K562 (cell line): ENCODE results near the gene GRIK2. TPM values are rescaled to one million over a fixed set of nuclear protein-coding genes. Genes with fewer than 3 reads are reported as not detected.

Source experiments
- ATAC-seq: fragments of 200-7000 bp; cut with Tn5 transposase; 3 replicates; pipeline ENCODE4 v1.9.1; 2020; ENCODE audit warnings: moderate library complexity
- BruUV-seq: library from RNA; stranded (reverse); fragments of 400-500 nt; replicated peaks from 2 replicates; lab custom pipeline; 2021; lab: Mats Ljungman, UMichigan
- CTCF ChIA-PET: fragments of 300-600 bp; formaldehyde crosslinking; extraction: SDS; loops from one replicate; lab custom pipeline; 2021; ENCODE audit warnings: low intra/inter-chr PET ratio; lab: Yijun Ruan, JAX
- POLR2A ChIA-PET: fragments of 300-600, 350-650 bp; sonication (Branson Sonifier 250); formaldehyde crosslinking; extraction: SDS; loops from one replicate; lab custom pipeline; 2021; ENCODE audit warnings: antibody characterized with exemption, inconsistent platforms; lab: Yijun Ruan, JAX
- DNase-seq, 4 experiments: peaks; one replicate each; pipeline versions ENCODE4 v3.0.0 to v3.0.0-alpha.2; 2011 to 2018; ENCODE audit warnings: low spot score in 3 of 4, mixed read lengths in 3 of 4; ENCODE audit errors: extremely low read depth in 1 of 4
- FAIRE-seq: peaks from 2 replicates; lab custom pipeline; 2011; peaks lifted over from hg19 to GRCh38; lab: Jason Lieb, UNC
- H2AFZ ChIP-seq: 2 replicates; pipeline ENCODE4 v1.6.0; 2011; ENCODE audit warnings: low read depth, low read length, control low read depth, inconsistent platforms
- H3K27ac ChIP-seq: fragments of 200-600 bp; 3 replicates; pipeline ENCODE4 v1.8.0; 2011; ENCODE audit warnings: low read depth, mild to moderate bottlenecking, control low read depth, inconsistent platforms, low read length, moderate library complexity, mixed read lengths; ENCODE audit errors: extremely low read depth
- H3K27me3 ChIP-seq, 2 experiments: fragments of 300-600 bp in 1 of 2; 2 replicates in 1 of 2; 3 replicates in 1 of 2; pipeline versions ENCODE4 v1.6.0 to v1.8.0; 2011; ENCODE audit warnings: inconsistent platforms in 2 of 2, low read length in 2 of 2, mild to moderate bottlenecking in 1 of 2, mixed read lengths in 1 of 2, moderate library complexity in 1 of 2; ENCODE audit not compliant: control insufficient read depth in 2 of 2, insufficient read depth in 2 of 2
- H3K36me3 ChIP-seq: fragments of 300-600 bp; 3 replicates; pipeline ENCODE4 v1.8.0; 2011; ENCODE audit warnings: mild to moderate bottlenecking, low read length, inconsistent platforms; ENCODE audit not compliant: control insufficient read depth, insufficient read depth
- H3K4me1 ChIP-seq, 2 experiments: fragments of 200-600 bp in 1 of 2; replicated peaks in 1 of 2; 2 replicates in 1 of 2; 3 replicates in 1 of 2; pipeline versions ENCODE4 v1.5.1 to v1.8.0; 2011; ENCODE audit warnings: inconsistent platforms in 2 of 2, low read length in 2 of 2, mild to moderate bottlenecking in 1 of 2, mixed read lengths in 1 of 2, moderate library complexity in 1 of 2; ENCODE audit not compliant: control insufficient read depth in 2 of 2, insufficient read depth in 2 of 2
- H3K4me2 ChIP-seq: 2 replicates; pipeline ENCODE4 v1.6.1; 2011; ENCODE audit warnings: low read length, control low read depth, inconsistent platforms, mixed read lengths; ENCODE audit not compliant: insufficient read depth
- H3K4me3 ChIP-seq: fragments of 200-600 bp; sonication (generic), shearing (Covaris generic); 2 replicates; pipeline ENCODE4 v1.5.1; 2016; ENCODE audit warnings: control low read depth, inconsistent platforms
- H3K79me2 ChIP-seq: fragments of 200-600 bp; 3 replicates; pipeline ENCODE4 v1.8.0; 2011; ENCODE audit warnings: low read length, inconsistent platforms; ENCODE audit not compliant: control insufficient read depth, insufficient read depth
- H3K9ac ChIP-seq, 2 experiments: 2 replicates each; pipeline versions ENCODE4 v1.6.0 to v1.6.1; 2011; ENCODE audit warnings: low read depth in 2 of 2, low read length in 2 of 2, control low read depth in 1 of 2, inconsistent platforms in 1 of 2, mild to moderate bottlenecking in 1 of 2, mixed read lengths in 1 of 2; ENCODE audit not compliant: insufficient read depth in 1 of 2
- H3K9me1 ChIP-seq: one replicate; pipeline ENCODE4 v1.6.0; 2011; ENCODE audit warnings: inconsistent platforms, mild to moderate bottlenecking, low read length, moderate library complexity; ENCODE audit not compliant: control insufficient read depth, insufficient read depth
- H3K9me3 ChIP-seq: replicated peaks from 2 replicates; pipeline ENCODE4 v1.5.1; 2011; ENCODE audit warnings: low read depth, low read length, inconsistent platforms; ENCODE audit not compliant: control insufficient read depth, insufficient read depth
- H4K20me1 ChIP-seq: replicated peaks from 2 replicates; pipeline ENCODE4 v1.6.1; 2011; ENCODE audit warnings: low read length, inconsistent platforms, mixed read lengths; ENCODE audit not compliant: control insufficient read depth, insufficient read depth
- ATF1 ChIP-seq, 2 experiments: fragments of 450-650 bp in 1 of 2; IDR thresholded peaks; 2 replicates each; pipeline ENCODE4 v1.6.1; 2016; ENCODE audit warnings: missing compliant biosample characterization in 1 of 2, missing genetic modification characterization in 1 of 2
- BMI1 ChIP-seq: fragments of 150-350 bp; IDR thresholded peaks from 2 replicates; pipeline ENCODE4 v1.6.1; 2014; ENCODE audit warnings: low read length
- ERF ChIP-seq: fragments of 450-650 bp; formaldehyde crosslinking; IDR thresholded peaks from 2 replicates; pipeline ENCODE4 v1.4.0; 2020; ENCODE audit warnings: mild to moderate bottlenecking, mixed read lengths
- HOXB6 ChIP-seq: fragments of 250-450 bp; sonication (Bioruptor Pico); IDR thresholded peaks from 2 replicates; pipeline ENCODE4 v1.5.1; 2022; ENCODE audit warnings: mild to moderate bottlenecking, borderline replicate concordance
- RNF2 ChIP-seq: sonication (generic); IDR thresholded peaks from 2 replicates; pipeline ENCODE4 v1.6.1; 2016
- THRA ChIP-seq: fragments of 450-650 bp; IDR thresholded peaks from 2 replicates; pipeline ENCODE4 v1.6.1; 2017; ENCODE audit warnings: mild to moderate bottlenecking, moderate library complexity
- ZNF282 ChIP-seq: sonication (generic); formaldehyde crosslinking; IDR thresholded peaks from 2 replicates; pipeline ENCODE4 v1.8.1; 2023; ENCODE audit warnings: missing genetic modification reagents
- ZNF551 ChIP-seq: fragments of 250-450 bp; sonication (Bioruptor Pico); IDR thresholded peaks from 2 replicates; pipeline ENCODE4 v1.5.0; 2021; ENCODE audit warnings: mild to moderate bottlenecking, moderate library complexity
- WGBS: fragments of 100-300 bp; shearing (Covaris generic); methylation state at CpG from one replicate; pipeline ENCODE4 v1.1.6; 2016; ENCODE audit warnings: low coverage, mixed read lengths; ENCODE audit not compliant: insufficient coverage; ENCODE audit errors: missing lambda C conversion rate; 5-methylcytosine and 5-hydroxymethylcytosine counted together
- in situ Hi-C: fragments of 300-500 bp; cut with MboI; formaldehyde crosslinking; loops from 4 replicates; pipeline ENCODE4 v1.15.0; 2018; ENCODE audit warnings: inconsistent platforms, mixed read lengths
- intact Hi-C: fragments of 100-400 bp; cut with micrococcal nuclease; formaldehyde crosslinking; loops from 2 replicates; pipeline ENCODE4 v1.14.2; 2022
- polyA plus RNA-seq, 8 experiments: library from polyadenylated mRNA; depleted of rRNA in 4 of 8; stranded (reverse) in 5 of 8; unstranded in 3 of 8; fragments of >200 nt; fragmentation: Nextera tagmentation in 2 of 8; fragmentation: Illumina TruSeq in 1 of 8; extraction: Ambion mirVana in 2 of 8; extraction: Trizol in 1 of 8; gene quantifications; 2 replicates each; pipeline versions ENCODE4 v1.2.1 to v1.2.3, GENCODE V29; 2011 to 2014; ENCODE audit warnings: inconsistent platforms in 1 of 8, missing spikeins in 1 of 8
- total RNA-seq, 7 experiments: library from RNA; depleted of rRNA in 6 of 7; stranded (reverse); fragments of >200 nt in 6 of 7; fragmentation: Illumina TruSeq in 2 of 7; extraction: Trizol in 2 of 7; gene quantifications; 2 replicates each; pipeline versions ENCODE4 v1.2.1 to v1.2.3, GENCODE V29; 2011 to 2021; ENCODE audit warnings: low replicate concordance in 1 of 7
- TF ChIP-seq, protein P1 (sequence below): fragments of 450-650 bp; formaldehyde crosslinking; IDR thresholded peaks from 2 replicates; pipeline ENCODE4 v1.4.0; 2022; ENCODE audit warnings: missing genetic modification characterization
- TF ChIP-seq, protein P2 (sequence below): fragments of 250-450 bp; sonication (Bioruptor Pico); IDR thresholded peaks from 2 replicates; pipeline ENCODE4 v1.4.0; 2020; ENCODE audit warnings: mild to moderate bottlenecking, moderate library complexity

Gene GRIK2
- total and polyA plus RNA-seq, 9 of the 15 experiments (the other 6 are each of a cell fraction or from before 2014, with no cell fraction given): not detected

DNA sequence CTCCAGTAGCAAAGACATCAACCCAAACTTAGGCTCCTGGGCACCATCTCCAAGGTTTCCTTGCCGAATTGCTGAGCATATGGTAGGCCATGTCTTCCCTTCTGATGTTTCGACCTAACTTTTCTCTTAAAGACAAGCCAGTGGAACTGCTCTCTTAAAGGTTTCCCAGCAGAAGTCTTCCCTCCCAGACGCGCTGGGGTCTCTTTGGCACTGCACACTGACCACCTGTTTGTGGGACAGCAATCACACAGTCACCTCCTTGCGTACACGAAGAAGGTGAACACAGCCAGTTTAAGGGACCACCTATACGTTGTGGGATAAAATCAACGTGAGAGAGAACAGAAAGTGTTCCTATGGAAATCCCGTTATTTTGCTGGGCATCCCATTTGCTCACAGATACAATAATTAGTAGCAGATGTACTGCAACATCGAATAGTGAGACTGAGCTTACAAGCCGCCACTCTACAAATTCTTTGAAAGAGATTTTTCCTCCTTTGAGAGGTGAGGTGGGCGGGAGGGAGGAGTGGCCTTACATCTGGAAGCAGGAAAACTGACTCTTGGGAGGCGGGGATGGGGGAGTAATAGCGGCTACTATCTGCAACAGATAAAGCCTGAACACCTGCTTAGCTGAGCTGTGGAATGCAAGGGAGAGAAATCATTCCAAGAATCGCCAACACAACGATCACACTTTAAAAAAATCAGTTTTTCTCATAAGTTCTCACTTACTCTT is 9.9 kb downstream of the GRIK2 start:
- ChIA-PET POLR2A (no interaction called here), CTCF (no interaction called here)
- BruUV-seq: no TSS peak
- Histone ChIP-seq H3K9me3 (no peaks in the 10 kb centered on the region), H3K27ac (no peak overlapping the region), H3K9me1 (no peaks in the 10 kb centered on the region), H3K27me3 (no peaks in the 10 kb centered on the region; a peak in 1 of 5 replicates), H3K9ac (no peak overlapping the region), H2AFZ (no peak overlapping the region), H3K36me3 (no peaks in the 10 kb centered on the region), H3K4me1 (peaks cover 0 to 3% of the 10 kb centered on the region in 2 experiments; a peak in 1 of 5 replicates), H3K4me2 (no peak overlapping the region), H4K20me1 (no peaks in the 10 kb centered on the region), H3K4me3 (no peak overlapping the region), H3K79me2 (no peaks in the 10 kb centered on the region)
- in situ Hi-C loops (no loop called here), intact Hi-C loops (no loop called here)
- ATAC-seq (no peak), DNase-seq (no peak), FAIRE-seq (no peak)
- TF ChIP-seq, protein P1, sequence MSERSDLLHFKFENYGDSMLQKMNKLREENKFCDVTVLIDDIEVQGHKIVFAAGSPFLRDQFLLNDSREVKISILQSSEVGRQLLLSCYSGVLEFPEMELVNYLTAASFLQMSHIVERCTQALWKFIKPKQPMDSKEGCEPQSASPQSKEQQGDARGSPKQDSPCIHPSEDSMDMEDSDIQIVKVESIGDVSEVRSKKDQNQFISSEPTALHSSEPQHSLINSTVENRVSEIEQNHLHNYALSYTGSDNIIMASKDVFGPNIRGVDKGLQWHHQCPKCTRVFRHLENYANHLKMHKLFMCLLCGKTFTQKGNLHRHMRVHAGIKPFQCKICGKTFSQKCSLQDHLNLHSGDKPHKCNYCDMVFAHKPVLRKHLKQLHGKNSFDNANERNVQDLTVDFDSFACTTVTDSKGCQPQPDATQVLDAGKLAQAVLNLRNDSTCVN (CRISPR knock-in tag): no peak
- TF ChIP-seq ATF1 (CRISPR knock-in tag; IDR thresholded peaks at IDR 0.05) (no peak), ATF1 (tag; IDR thresholded peaks at IDR 0.05) (no peak)
- WGBS: under 1% methylated on average over 16 of the region's 16 CpGs

DNA sequence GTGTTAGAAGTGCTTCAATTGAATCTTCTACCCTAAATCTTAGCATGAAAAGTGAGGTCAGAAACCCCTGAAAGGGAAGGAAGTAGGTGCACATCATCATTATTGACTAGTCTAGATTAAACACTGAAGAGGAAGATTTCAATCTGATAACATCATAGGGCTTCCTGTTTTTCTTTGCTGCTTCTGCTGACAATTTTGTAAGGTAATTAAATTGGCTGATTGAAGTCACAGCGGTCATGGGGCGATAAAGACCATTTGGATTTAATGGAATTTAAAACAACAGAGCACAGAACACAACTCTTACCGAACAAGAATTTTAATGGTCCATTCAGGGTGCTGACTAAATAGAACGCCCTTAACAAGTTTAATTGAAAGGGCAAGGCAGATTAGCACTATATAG is 11.3 kb downstream of the GRIK2 start:
- WGBS: 0% methylated on average over 4 of the region's 4 CpGs
- TF ChIP-seq THRA (no peak), BMI1 (no peak), ZNF551 (no peak), RNF2 (no peak), HOXB6 (CRISPR knock-in tag) (no peak), ERF (CRISPR knock-in tag) (no peak), ZNF282 (CRISPR knock-in tag) (no peak)
- TF ChIP-seq, protein P2, sequence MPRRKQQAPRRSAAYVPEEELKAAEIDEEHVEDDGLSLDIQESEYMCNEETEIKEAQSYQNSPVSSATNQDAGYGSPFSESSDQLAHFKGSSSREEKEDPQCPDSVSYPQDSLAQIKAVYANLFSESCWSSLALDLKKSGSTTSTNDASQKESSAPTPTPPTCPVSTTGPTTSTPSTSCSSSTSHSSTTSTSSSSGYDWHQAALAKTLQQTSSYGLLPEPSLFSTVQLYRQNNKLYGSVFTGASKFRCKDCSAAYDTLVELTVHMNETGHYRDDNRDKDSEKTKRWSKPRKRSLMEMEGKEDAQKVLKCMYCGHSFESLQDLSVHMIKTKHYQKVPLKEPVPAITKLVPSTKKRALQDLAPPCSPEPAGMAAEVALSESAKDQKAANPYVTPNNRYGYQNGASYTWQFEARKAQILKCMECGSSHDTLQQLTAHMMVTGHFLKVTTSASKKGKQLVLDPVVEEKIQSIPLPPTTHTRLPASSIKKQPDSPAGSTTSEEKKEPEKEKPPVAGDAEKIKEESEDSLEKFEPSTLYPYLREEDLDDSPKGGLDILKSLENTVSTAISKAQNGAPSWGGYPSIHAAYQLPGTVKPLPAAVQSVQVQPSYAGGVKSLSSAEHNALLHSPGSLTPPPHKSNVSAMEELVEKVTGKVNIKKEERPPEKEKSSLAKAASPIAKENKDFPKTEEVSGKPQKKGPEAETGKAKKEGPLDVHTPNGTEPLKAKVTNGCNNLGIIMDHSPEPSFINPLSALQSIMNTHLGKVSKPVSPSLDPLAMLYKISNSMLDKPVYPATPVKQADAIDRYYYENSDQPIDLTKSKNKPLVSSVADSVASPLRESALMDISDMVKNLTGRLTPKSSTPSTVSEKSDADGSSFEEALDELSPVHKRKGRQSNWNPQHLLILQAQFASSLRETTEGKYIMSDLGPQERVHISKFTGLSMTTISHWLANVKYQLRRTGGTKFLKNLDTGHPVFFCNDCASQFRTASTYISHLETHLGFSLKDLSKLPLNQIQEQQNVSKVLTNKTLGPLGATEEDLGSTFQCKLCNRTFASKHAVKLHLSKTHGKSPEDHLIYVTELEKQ (CRISPR knock-in tag): no peak

More for the DNA sequence above, 11.3 kb downstream of the GRIK2 start:
- intact Hi-C loops (no loop called here), in situ Hi-C loops (no loop called here)
- Histone ChIP-seq H3K9me3 (no peaks in the 10 kb centered on the region), H3K27me3 (no peaks in the 10 kb centered on the region), H3K4me2 (no peak overlapping the region), H3K79me2 (no peaks in the 10 kb centered on the region), H3K9me1 (no peaks in the 10 kb centered on the region), H3K4me3 (no peak overlapping the region), H4K20me1 (no peaks in the 10 kb centered on the region), H3K9ac (no peak overlapping the region), H2AFZ (no peak overlapping the region), H3K36me3 (no peaks in the 10 kb centered on the region), H3K4me1 (no peaks in the 10 kb centered on the region), H3K27ac (no peak overlapping the region)
- DNase-seq (no peak), FAIRE-seq (no peak), ATAC-seq (no peak)
- BruUV-seq: no TSS peak
- ChIA-PET CTCF (no interaction called here), POLR2A (no interaction called here)
